GM21381 (cell line): ENCODE measurements around the gene FLAD1.

Source experiments
- ATAC-seq: cut with Tn5 transposase; IDR thresholded peaks from one replicate; pipeline ENCODE4 v1.9.1; 2021; ENCODE audit warnings: mild to moderate bottlenecking, moderate library complexity; ENCODE audit not compliant: unreplicated experiment

FLAD1 gene

GRCh38 chr1:155034318-155035208 is 51.4 kb downstream of the FLAD1 start:
- no peak for ATAC-seq

GRCh38 chr1:155035936-155036335 is 52.8 kb downstream of the FLAD1 start:
- ATAC-seq = no peak

GRCh38 chr1:155037043-155037442 is 53.9 kb downstream of the FLAD1 start:
- ATAC-seq = no peak

GRCh38 chr1:155037851-155038441 is 54.8 kb downstream of the FLAD1 start:
- no peak for ATAC-seq

- ATAC-seq = no peak
Measured at GRCh38 chr1:155038602-155039307, 55.6 kb downstream of the FLAD1 start.

GRCh38 chr1:155039308-155039669 is 56.1 kb downstream of the FLAD1 start:
- no peak for ATAC-seq

GRCh38 chr1:155040358-155041093 is 57.4 kb downstream of the FLAD1 start:
- no peak for ATAC-seq
